NK-92 (cell line): Measurements from ENCODE around the gene GALNT17.
"Not testable (repeated sequence)": the region's sequence is repeated elsewhere in the genome, so short reads cannot be mapped to it uniquely, and the experiment has no call there.

Experiments used
- DNase-seq: peaks from one replicate; lab custom pipeline; 2025; ENCODE audit not compliant: unreplicated experiment; lab: John Stamatoyannopoulos, UW

Gene GALNT17

GRCh38 chr7:71235253-71235652 lies 103.3 kb downstream of the GALNT17 start:
- DNase-seq = no peak

GRCh38 chr7:71236230-71237105 lies 104.5 kb downstream of the GALNT17 start:
- no peak for DNase-seq

- DNase-seq = no peak
Measured at GRCh38 chr7:71237945-71238344, 106.0 kb downstream of the GALNT17 start.

GRCh38 chr7:71238581-71239295 lies 106.8 kb downstream of the GALNT17 start:
- DNase-seq = no peak

- DNase-seq = no peak
Measured at GRCh38 chr7:71239586-71240268, 107.8 kb downstream of the GALNT17 start.

- DNase-seq = no peak
Measured at GRCh38 chr7:71243736-71244410, 111.9 kb downstream of the GALNT17 start.

- DNase-seq = no peak
Measured at GRCh38 chr7:71245038-71245437, 113.1 kb downstream of the GALNT17 start.

GRCh38 chr7:71251706-71252105 lies 119.8 kb downstream of the GALNT17 start:
- no peak for DNase-seq

GRCh38 chr7:71254751-71255150 lies 122.8 kb downstream of the GALNT17 start:
- no peak for DNase-seq

- DNase-seq = no peak
Measured at GRCh38 chr7:71255537-71256178, 123.7 kb downstream of the GALNT17 start.

GRCh38 chr7:71261066-71261465 lies 129.1 kb downstream of the GALNT17 start:
- no peak for DNase-seq

- not testable (repeated sequence) for DNase-seq
Measured at GRCh38 chr7:71262834-71263233, 130.9 kb downstream of the GALNT17 start.

GRCh38 chr7:71264005-71264404 lies 132.1 kb downstream of the GALNT17 start:
- no peak for DNase-seq

GRCh38 chr7:71266912-71267311 lies 135.0 kb downstream of the GALNT17 start:
- no peak for DNase-seq

- DNase-seq = no peak
Measured at GRCh38 chr7:71267734-71268469, 136.0 kb downstream of the GALNT17 start.

- DNase-seq = no peak
Measured at GRCh38 chr7:71270558-71270957, 138.6 kb downstream of the GALNT17 start.

GRCh38 chr7:71271203-71271602 lies 139.3 kb downstream of the GALNT17 start:
- DNase-seq = no peak

- no peak for DNase-seq
Measured at GRCh38 chr7:71272509-71273490, 140.9 kb downstream of the GALNT17 start.

GRCh38 chr7:71278257-71278656 lies 146.3 kb downstream of the GALNT17 start:
- DNase-seq = no peak
